ENCODE measurements around the gene CACHD1. TPM values are rescaled to one million over a fixed set of nuclear protein-coding genes. Genes with fewer than 3 reads are reported as not detected.

The CACHD1 gene
- total and polyA plus RNA-seq, 8 donors: 1.4 to 22.8 (median 4.8) TPM

DNA sequence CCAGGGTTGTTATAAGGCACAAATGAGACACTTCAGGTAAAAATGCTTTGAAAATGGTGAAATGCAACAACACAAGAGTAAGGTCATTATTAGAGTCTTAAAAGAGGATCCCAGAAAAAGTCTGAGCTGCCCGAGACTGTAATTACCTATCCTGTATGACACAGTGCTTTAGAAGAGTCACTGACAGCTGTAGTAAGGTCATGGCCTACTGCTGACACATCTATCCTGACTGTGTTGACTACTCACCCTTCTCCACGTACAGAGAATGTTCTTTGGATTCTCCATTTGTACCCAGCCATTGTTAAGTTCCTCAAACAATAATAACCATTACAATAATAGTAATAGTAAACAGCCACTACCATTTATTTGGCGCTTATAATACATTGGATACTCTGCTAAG is 104.4 kb downstream of the CACHD1 start:
- Histone ChIP-seq H3K36me3 (no peaks in the 10 kb centered on the region), H3K27ac (no peak overlapping the region), H3K9me3 (no peaks in the 10 kb centered on the region), H3K4me3 (no peak overlapping the region), H3K4me1 (peaks cover 0 to 10% (median 1%) of the 10 kb centered on the region in 4 donors), H3K27me3 (no peaks in the 10 kb centered on the region)
- intact Hi-C loops (cut with DNase I; ENCODE audit: low total_unique reads): no loop called here
- WGBS, 5 donors: 90 to 93% (median 91%) methylated on average over 3 of the region's 3 CpGs
- TF ChIP-seq, protein P1, sequence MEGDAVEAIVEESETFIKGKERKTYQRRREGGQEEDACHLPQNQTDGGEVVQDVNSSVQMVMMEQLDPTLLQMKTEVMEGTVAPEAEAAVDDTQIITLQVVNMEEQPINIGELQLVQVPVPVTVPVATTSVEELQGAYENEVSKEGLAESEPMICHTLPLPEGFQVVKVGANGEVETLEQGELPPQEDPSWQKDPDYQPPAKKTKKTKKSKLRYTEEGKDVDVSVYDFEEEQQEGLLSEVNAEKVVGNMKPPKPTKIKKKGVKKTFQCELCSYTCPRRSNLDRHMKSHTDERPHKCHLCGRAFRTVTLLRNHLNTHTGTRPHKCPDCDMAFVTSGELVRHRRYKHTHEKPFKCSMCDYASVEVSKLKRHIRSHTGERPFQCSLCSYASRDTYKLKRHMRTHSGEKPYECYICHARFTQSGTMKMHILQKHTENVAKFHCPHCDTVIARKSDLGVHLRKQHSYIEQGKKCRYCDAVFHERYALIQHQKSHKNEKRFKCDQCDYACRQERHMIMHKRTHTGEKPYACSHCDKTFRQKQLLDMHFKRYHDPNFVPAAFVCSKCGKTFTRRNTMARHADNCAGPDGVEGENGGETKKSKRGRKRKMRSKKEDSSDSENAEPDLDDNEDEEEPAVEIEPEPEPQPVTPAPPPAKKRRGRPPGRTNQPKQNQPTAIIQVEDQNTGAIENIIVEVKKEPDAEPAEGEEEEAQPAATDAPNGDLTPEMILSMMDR (IDR thresholded peaks at IDR 0.05): no peak
- TF ChIP-seq POLR2AphosphoS5 (IDR thresholded peaks at IDR 0.05): no peak
- no peak for DNase-seq

DNA sequence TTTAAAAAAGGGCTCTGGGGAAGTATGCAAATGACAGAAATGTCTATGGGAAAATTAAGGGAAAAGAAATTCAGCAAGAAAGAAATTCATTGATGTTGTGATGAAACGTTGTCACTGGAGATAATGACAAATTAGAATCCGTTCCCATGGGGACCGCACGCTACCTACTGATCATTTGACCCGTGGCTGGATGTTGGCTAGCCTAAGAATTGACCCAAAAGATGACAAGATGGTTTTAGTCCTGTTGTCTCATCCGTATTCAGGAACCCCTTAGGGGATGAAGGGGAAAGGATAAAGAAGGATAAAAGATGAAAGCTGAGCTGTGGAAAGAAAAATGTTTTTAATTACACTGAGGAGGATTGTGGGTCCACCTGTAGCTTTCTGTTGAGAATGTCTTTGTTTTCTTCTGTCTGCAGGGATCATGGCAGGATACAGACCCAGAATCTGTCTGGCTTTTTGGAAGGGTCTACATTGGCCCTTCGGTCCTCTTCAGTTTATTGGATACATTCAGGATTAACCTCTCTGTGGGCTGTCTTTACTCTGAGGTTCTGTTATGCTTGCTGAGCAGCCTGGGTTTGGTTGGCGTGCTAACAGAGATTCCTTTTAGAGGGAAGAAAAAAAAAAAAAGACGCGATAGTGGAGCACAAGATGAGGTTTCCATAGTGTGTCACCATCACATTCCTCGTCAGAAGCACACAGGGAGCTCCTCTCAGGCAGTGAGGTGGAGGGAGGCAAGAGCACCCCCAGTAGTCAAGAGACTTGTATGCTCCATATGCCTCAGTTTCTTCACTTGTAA is 106.2 kb downstream of the CACHD1 start:
- 85 to 90% (median 88%) methylated on average over 11 of the region's 11 CpGs for WGBS, 5 donors
- H3K9me3 ChIP-seq: no peaks in the 10 kb centered on the region
- no peak for DNase-seq
- TF ChIP-seq EP300 (IDR thresholded peaks at IDR 0.05) (no peak), POLR2A (IDR thresholded peaks at IDR 0.05) (no peak), POLR2AphosphoS5 (IDR thresholded peaks at IDR 0.05) (no peak)
- TF ChIP-seq, protein P1 (IDR thresholded peaks at IDR 0.05): no peak
- no peak overlapping the region for H3K4me3 ChIP-seq
- no peak overlapping the region for H3K27ac ChIP-seq
- no peaks in the 10 kb centered on the region for H3K27me3 ChIP-seq
- H3K36me3 ChIP-seq: no peaks in the 10 kb centered on the region
- peaks cover 0 to 10% (median 4%) of the 10 kb centered on the region in 4 donors for H3K4me1 ChIP-seq
- intact Hi-C loops (cut with DNase I; ENCODE audit: low total_unique reads): no loop called here

DNA sequence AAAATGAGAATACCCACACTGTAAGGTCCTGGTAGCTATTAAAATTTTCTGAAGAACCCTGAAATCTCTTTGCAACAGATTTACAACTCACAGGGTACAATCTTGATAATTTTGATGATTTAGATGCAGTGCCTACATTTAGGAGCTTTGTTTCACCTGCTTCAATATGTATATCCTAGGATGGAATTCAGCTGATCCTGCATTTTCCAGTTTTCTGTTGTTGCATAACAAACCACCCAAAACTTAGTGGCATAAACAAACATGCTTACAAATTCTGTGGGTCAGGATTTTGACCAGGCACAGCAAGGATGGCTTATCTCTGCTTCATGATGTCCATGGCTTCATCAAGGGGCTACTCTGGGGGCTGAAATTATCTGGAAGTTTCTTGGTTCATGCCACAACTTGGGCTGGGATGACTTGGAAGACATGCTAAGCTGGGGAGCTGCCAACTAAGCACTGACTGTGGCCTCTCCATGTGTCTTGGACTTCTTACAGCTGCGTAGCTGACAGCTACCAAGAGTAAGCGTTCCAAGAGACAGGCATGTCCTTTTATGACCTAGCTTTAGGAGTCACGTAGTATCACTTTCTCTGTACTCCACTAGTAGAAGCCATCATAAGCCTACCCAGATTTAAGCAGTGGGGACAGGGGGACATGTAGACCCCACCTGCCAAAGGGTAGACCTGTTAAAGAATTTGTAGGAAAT is 108.5 kb downstream of the CACHD1 start:
- Histone ChIP-seq H3K4me3 (no peak overlapping the region), H3K4me1 (peaks cover 0 to 10% (median 4%) of the 10 kb centered on the region in 4 donors), H3K9me3 (no peaks in the 10 kb centered on the region), H3K27me3 (no peaks in the 10 kb centered on the region), H3K27ac (no peak overlapping the region), H3K36me3 (no peaks in the 10 kb centered on the region)
- no peak for DNase-seq
- intact Hi-C loops (cut with DNase I; ENCODE audit: low total_unique reads): no loop called here
- 80 to 86% (median 84%) methylated on average over 3 of the region's 3 CpGs for WGBS, 5 donors
- TF ChIP-seq POLR2A (IDR thresholded peaks at IDR 0.05) (no peak), POLR2AphosphoS5 (IDR thresholded peaks at IDR 0.05) (no peak), EP300 (IDR thresholded peaks at IDR 0.05) (no peak)
- TF ChIP-seq, protein P1 (IDR thresholded peaks at IDR 0.05): no peak

DNA sequence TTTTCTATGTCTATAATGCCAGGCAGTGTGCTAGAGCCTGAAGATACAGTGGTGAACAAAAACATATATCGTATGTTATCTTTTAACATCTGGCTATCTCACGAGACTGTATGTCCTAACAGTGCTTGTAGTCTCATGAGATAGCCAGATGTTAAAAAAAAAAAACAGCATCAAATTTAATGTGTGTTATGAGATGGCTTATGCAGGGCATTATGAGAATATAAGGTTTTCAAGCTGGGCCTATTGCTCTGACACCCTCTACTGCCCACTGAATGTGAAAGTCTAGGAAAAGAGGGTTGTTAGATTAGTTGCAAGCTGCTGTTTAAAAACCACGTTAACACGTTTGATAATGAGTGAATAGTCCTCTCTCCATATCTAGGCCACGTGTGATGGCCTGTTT is 109.8 kb downstream of the CACHD1 start:
- intact Hi-C loops (cut with DNase I; ENCODE audit: low total_unique reads): no loop called here
- Histone ChIP-seq H3K27ac (no peak overlapping the region), H3K4me3 (no peak overlapping the region), H3K36me3 (no peaks in the 10 kb centered on the region), H3K4me1 (peaks cover 0 to 10% (median 4%) of the 10 kb centered on the region in 4 donors), H3K27me3 (no peaks in the 10 kb centered on the region), H3K9me3 (no peaks in the 10 kb centered on the region)
- TF ChIP-seq POLR2A (IDR thresholded peaks at IDR 0.05) (no peak), POLR2AphosphoS5 (IDR thresholded peaks at IDR 0.05) (no peak), EP300 (IDR thresholded peaks at IDR 0.05) (no peak)
- TF ChIP-seq, protein P1 (IDR thresholded peaks at IDR 0.05): no peak
- DNase-seq: peak in 1 of 2 donors; percentile 18
- WGBS, 5 donors: 31 to 52% (median 49%) methylated on average over 5 of the region's 5 CpGs
